ENCODE measurements around the gene TNIK. TPM values are rescaled to one million over a fixed set of nuclear protein-coding genes. Genes with fewer than 3 reads are reported as not detected.

The TNIK gene
- total RNA-seq, 6 experiments from 2014 or later: 10.6 to 17.2 (median 11.8) TPM

GRCh38 chr3:171065732-171066131 is 394.5 kb downstream of the TNIK start:
- Mint-ChIP-seq H3K4me1 (ENCODE audit: low read depth) (peaks cover 13% of the 10 kb centered on the region), H3K9me3 (no peaks in the 10 kb centered on the region)

GRCh38 chr3:171064461-171064860 is 395.7 kb downstream of the TNIK start:
- Mint-ChIP-seq H3K4me1 (ENCODE audit: low read depth) (peaks cover 13% of the 10 kb centered on the region), H3K27ac (no peak overlapping the region), H3K27me3 (ENCODE audit: insufficient read depth) (no peaks in the 10 kb centered on the region), H3K9me3 (no peaks in the 10 kb centered on the region), H3K4me3 (no peak overlapping the region), H3K36me3 (ENCODE audit: low read depth) (peaks cover 32% of the 10 kb centered on the region)
- DNase-seq: no peak
- TF ChIP-seq CTCF (IDR thresholded peaks at IDR 0.05): no peak

More at GRCh38 chr3:171065732-171066131, 394.5 kb downstream of the TNIK start:
- H3K27me3 Mint-ChIP-seq (ENCODE audit: insufficient read depth): no peaks in the 10 kb centered on the region; the same call in 1 of the 2 replicates
- no peak for TF ChIP-seq CTCF (IDR thresholded peaks at IDR 0.05)
- no peak overlapping the region for H3K4me3 Mint-ChIP-seq
- DNase-seq: no peak
- no peak overlapping the region for H3K27ac Mint-ChIP-seq
- peaks cover 45% of the 10 kb centered on the region for H3K36me3 Mint-ChIP-seq (ENCODE audit: low read depth)

- no peak for TF ChIP-seq CTCF (IDR thresholded peaks at IDR 0.05)
- no peaks in the 10 kb centered on the region for H3K27me3 Mint-ChIP-seq (ENCODE audit: insufficient read depth)
- no peak for DNase-seq
- no peak overlapping the region for H3K4me3 Mint-ChIP-seq
- H3K36me3 Mint-ChIP-seq (ENCODE audit: low read depth): peaks cover 30% of the 10 kb centered on the region
- no peaks in the 10 kb centered on the region for H3K9me3 Mint-ChIP-seq
- H3K4me1 Mint-ChIP-seq (ENCODE audit: low read depth): peaks cover 7% of the 10 kb centered on the region
- H3K27ac Mint-ChIP-seq: no peak overlapping the region
Measured at GRCh38 chr3:171061749-171062148, 398.5 kb downstream of the TNIK start.

- Mint-ChIP-seq H3K36me3 (ENCODE audit: low read depth) (peaks cover 17% of the 10 kb centered on the region), H3K4me1 (ENCODE audit: low read depth) (peaks cover 7% of the 10 kb centered on the region), H3K9me3 (no peaks in the 10 kb centered on the region), H3K27ac (no peak overlapping the region), H3K27me3 (ENCODE audit: insufficient read depth) (no peaks in the 10 kb centered on the region), H3K4me3 (no peak overlapping the region)
- no peak for DNase-seq
- TF ChIP-seq CTCF (IDR thresholded peaks at IDR 0.05): no peak
Measured at GRCh38 chr3:171059978-171060377, 400.2 kb downstream of the TNIK start.

GRCh38 chr3:171058873-171059603 is 401.2 kb downstream of the TNIK start:
- Mint-ChIP-seq H3K9me3 (no peaks in the 10 kb centered on the region), H3K36me3 (ENCODE audit: low read depth) (peaks cover 17% of the 10 kb centered on the region), H3K27ac (no peak overlapping the region), H3K27me3 (ENCODE audit: insufficient read depth) (no peaks in the 10 kb centered on the region), H3K4me3 (no peak overlapping the region), H3K4me1 (ENCODE audit: low read depth) (no peaks in the 10 kb centered on the region)
- no peak for DNase-seq
- TF ChIP-seq CTCF (IDR thresholded peaks at IDR 0.05): no peak

Data from HFFc6 (cell line).